IMR-90 (cell line): Measurements from ENCODE around the gene MCAM. TPM values are rescaled to one million over a fixed set of nuclear protein-coding genes. Genes with fewer than 3 reads are reported as not detected.
A peak's percentile ranks its signal among the peaks of the same experiment; 100 is the strongest.

Experiments
- ATAC-seq: fragments of 200-7000 bp; cut with Tn5 transposase; 2 replicates; pipeline ENCODE4 v1.9.1; 2020; ENCODE audit warnings: low read depth, mild to moderate bottlenecking, moderate library complexity
- BruUV-seq: library from RNA; stranded (reverse); fragments of 400-500 nt; replicated peaks from 2 replicates; lab custom pipeline; 2021; lab: Mats Ljungman, UMichigan
- CTCF ChIA-PET: fragments of 300-600 bp; formaldehyde crosslinking; extraction: SDS; loops from one replicate; lab custom pipeline; 2021; ENCODE audit warnings: antibody characterized with exemption; lab: Yijun Ruan, JAX
- POLR2A ChIA-PET: fragments of 300-600 bp; sonication (Branson Sonifier 250); formaldehyde crosslinking; loops from one replicate; lab custom pipeline; 2022; ENCODE audit warnings: antibody characterized with exemption; ENCODE audit not compliant: unreplicated experiment; lab: Charles Lee
- DNase-seq: peaks from one replicate; pipeline ENCODE4 v3.0.0; 2013
- H2AFZ ChIP-seq: replicated peaks from 2 replicates; pipeline ENCODE3; 2013; ENCODE audit warnings: low read length, mild to moderate bottlenecking; ENCODE audit not compliant: poor library complexity
- H2AK5ac ChIP-seq: 2 replicates; pipeline ENCODE4 v1.6.1; 2013; ENCODE audit warnings: low read depth, low read length, inconsistent platforms
- H2AK9ac ChIP-seq: replicated peaks from 2 replicates; pipeline ENCODE3; 2013; ENCODE audit warnings: mild to moderate bottlenecking, low read depth, low read length, moderate library complexity; ENCODE audit not compliant: poor library complexity
- H2BK120ac ChIP-seq: 2 replicates; pipeline ENCODE4 v1.6.1; 2013; ENCODE audit warnings: low read depth, low read length, inconsistent platforms
- H2BK15ac ChIP-seq: 3 replicates; pipeline ENCODE4 v1.6.1; 2013; ENCODE audit warnings: low read depth, low read length, inconsistent platforms
- H2BK20ac ChIP-seq: 2 replicates; pipeline ENCODE4 v1.6.1; 2013; ENCODE audit warnings: low read depth, mild to moderate bottlenecking, inconsistent platforms, low read length, moderate library complexity
- H2BK5ac ChIP-seq: 2 replicates; pipeline ENCODE4 v1.6.1; 2013; ENCODE audit warnings: mild to moderate bottlenecking, low read depth, low read length, inconsistent platforms; ENCODE audit not compliant: poor library complexity, severe bottlenecking
- H3K14ac ChIP-seq: replicated peaks from 2 replicates; pipeline ENCODE4 v1.6.1; 2013; ENCODE audit warnings: low read depth, low read length, inconsistent platforms
- H3K18ac ChIP-seq: 2 replicates; pipeline ENCODE4 v1.6.1; 2013; ENCODE audit warnings: low read depth, low read length, control low read depth
- H3K23ac ChIP-seq: 2 replicates; pipeline ENCODE4 v1.6.1; 2013; ENCODE audit warnings: low read depth, low read length, inconsistent platforms
- H3K27ac ChIP-seq: 2 replicates; pipeline ENCODE4 v1.5.1; 2013; ENCODE audit warnings: mild to moderate bottlenecking, control low read depth, low read length; ENCODE audit not compliant: insufficient read depth
- H3K27me3 ChIP-seq: 2 replicates; pipeline ENCODE4 v1.6.1; 2013; ENCODE audit warnings: low read length; ENCODE audit not compliant: control insufficient read depth, insufficient read depth
- H3K36me3 ChIP-seq: 2 replicates; pipeline ENCODE4 v1.6.1; 2013; ENCODE audit warnings: low read length, mixed read lengths; ENCODE audit not compliant: control insufficient read depth, insufficient read depth
- H3K4ac ChIP-seq: 2 replicates; pipeline ENCODE4 v1.6.1; 2013; ENCODE audit warnings: low read depth, low read length, inconsistent platforms
- H3K4me1 ChIP-seq: 2 replicates; pipeline ENCODE4 v1.6.1; 2013; ENCODE audit warnings: low read length, mixed read lengths; ENCODE audit not compliant: control insufficient read depth, insufficient read depth
- H3K4me2 ChIP-seq: 2 replicates; pipeline ENCODE4 v1.6.1; 2013; ENCODE audit warnings: low read depth, mild to moderate bottlenecking, control low read depth, low read length, moderate library complexity
- H3K4me3 ChIP-seq: 2 replicates; pipeline ENCODE4 v1.5.1; 2013; ENCODE audit warnings: low read depth, mild to moderate bottlenecking, control low read depth, low read length, moderate library complexity; ENCODE audit not compliant: insufficient read depth
- H3K56ac ChIP-seq: 2 replicates; pipeline ENCODE4 v1.6.1; 2013; ENCODE audit warnings: low read length, inconsistent platforms; ENCODE audit not compliant: insufficient read depth; ENCODE audit errors: extremely low read depth
- H3K79me1 ChIP-seq, 2 experiments: 2 replicates each; pipeline ENCODE4 v1.6.1; 2013; ENCODE audit warnings: low read length in 2 of 2, inconsistent platforms in 1 of 2, low read depth in 1 of 2
- H3K9ac ChIP-seq: 2 replicates; pipeline ENCODE4 v1.6.1; 2013; ENCODE audit warnings: low read depth, low read length, control low read depth
- H3K9me1 ChIP-seq: 2 replicates; pipeline ENCODE4 v1.6.1; 2013; ENCODE audit warnings: low read length, inconsistent platforms; ENCODE audit not compliant: insufficient read depth
- H3K9me3 ChIP-seq: 2 replicates; pipeline ENCODE4 v1.6.1; 2013; ENCODE audit warnings: low read length; ENCODE audit not compliant: control insufficient read depth, insufficient read depth
- H4K20me1 ChIP-seq: 2 replicates; pipeline ENCODE4 v1.6.1; 2013; ENCODE audit warnings: low read length, inconsistent platforms; ENCODE audit not compliant: insufficient read depth
- H4K5ac ChIP-seq: 2 replicates; pipeline ENCODE4 v1.6.1; 2013; ENCODE audit warnings: mild to moderate bottlenecking, low read depth, low read length, control low read depth
- H4K8ac ChIP-seq, 2 experiments: 2 replicates each; pipeline ENCODE4 v1.6.1; 2013; ENCODE audit warnings: low read depth in 2 of 2, low read length in 2 of 2, control low read depth in 1 of 2, inconsistent platforms in 1 of 2
- H4K91ac ChIP-seq: 2 replicates; pipeline ENCODE4 v1.6.1; 2013; ENCODE audit warnings: low read depth, low read length, inconsistent platforms; ENCODE audit not compliant: insufficient read depth
- CHD1 ChIP-seq: IDR thresholded peaks from 2 replicates; pipeline ENCODE4 v1.6.1; 2012; ENCODE audit warnings: low read depth, low read length, improper control_type of control experiment
- MAFK ChIP-seq: IDR thresholded peaks from 2 replicates; pipeline ENCODE4 v1.6.1; 2012; ENCODE audit warnings: low read depth, low read length, improper control_type of control experiment
- MXI1 ChIP-seq: IDR thresholded peaks from 2 replicates; pipeline ENCODE4 v1.6.1; 2012; ENCODE audit warnings: low read depth, mild to moderate bottlenecking, low read length, moderate library complexity, borderline replicate concordance
- POLR2A ChIP-seq: IDR thresholded peaks from 2 replicates; pipeline ENCODE4 v1.6.1; 2012; ENCODE audit warnings: mild to moderate bottlenecking, low read depth, low read length
- RAD21 ChIP-seq: IDR thresholded peaks from 2 replicates; pipeline ENCODE4 v1.6.1; 2012; ENCODE audit warnings: low read length, improper control_type of control experiment
- RCOR1 ChIP-seq: IDR thresholded peaks from 2 replicates; pipeline ENCODE4 v1.6.1; 2012; ENCODE audit warnings: mild to moderate bottlenecking, low read length, improper control_type of control experiment; ENCODE audit not compliant: insufficient replicate concordance
- RFX5 ChIP-seq: IDR thresholded peaks from 2 replicates; pipeline ENCODE4 v1.8.0; 2012; ENCODE audit warnings: low read depth, mild to moderate bottlenecking, low read length, moderate library complexity
- SMC3 ChIP-seq: fragments of 150-350 bp; IDR thresholded peaks from 2 replicates; pipeline ENCODE4 v1.6.1; 2016; ENCODE audit warnings: low read depth, mild to moderate bottlenecking, antibody characterized with exemption, low read length, moderate library complexity
- USF2 ChIP-seq: fragments of 150-350 bp; IDR thresholded peaks from 2 replicates; pipeline ENCODE4 v1.6.1; 2017; ENCODE audit warnings: mild to moderate bottlenecking, antibody characterized with exemption, low read length, low read depth
- WGBS, 2 experiments: methylation state at CpG; one replicate each; pipeline versions ENCODE4 v1.1.5 to v1.1.7; 2013; ENCODE audit warnings: missing lambda C conversion rate in 2 of 2; ENCODE audit not compliant: insufficient read length in 1 of 2; ENCODE audit errors: extremely low coverage in 2 of 2; 5-methylcytosine and 5-hydroxymethylcytosine counted together
- dilution Hi-C: fragments of 300-500 bp; cut with HindIII; formaldehyde crosslinking; loops from one replicate; pipeline ENCODE4 v1.14.3; 2018; ENCODE audit warnings: low sequenced_read_pairs; ENCODE audit not compliant: unreplicated experiment
- in situ Hi-C: fragments of 300-500 bp; cut with MboI; formaldehyde crosslinking; loops from 3 replicates; pipeline ENCODE4 v1.14.3; 2019; ENCODE audit warnings: low sequenced_read_pairs, inconsistent platforms, mixed read lengths
- intact Hi-C: fragments of 100-400 bp; cut with micrococcal nuclease; formaldehyde crosslinking; loops from 2 replicates; pipeline ENCODE4 v1.10.0; 2022
- polyA plus RNA-seq, 3 experiments: library from polyadenylated mRNA; depleted of rRNA; stranded (reverse); fragments of >200 nt; gene quantifications; 2 replicates each; pipeline ENCODE4 v1.2.3, GENCODE V29; 2012; ENCODE audit warnings: low replicate concordance in 1 of 3
- total RNA-seq: library from RNA; depleted of rRNA; stranded (reverse); fragments of >200 nt; gene quantifications from 2 replicates; pipeline ENCODE4 v1.2.3, GENCODE V29; 2012
- TF ChIP-seq, protein P1 (sequence below): fragments of 150-350 bp; IDR thresholded peaks from 2 replicates; pipeline ENCODE4 v1.6.1; 2016; ENCODE audit warnings: low read depth, mild to moderate bottlenecking, low read length, moderate library complexity, borderline replicate concordance

The MCAM gene
- total and polyA plus RNA-seq, 2 of the 4 experiments (the other 2 are of a cell fraction) = 95.1 to 131 TPM

GRCh38 chr11:119347242-119347641 is 30.3 kb upstream of the MCAM start:
- no TSS peak for BruUV-seq
- ChIA-PET CTCF (interaction anchor here (1.2 kb wide), 1 partner anchor 15 kb away, joined by 3 read pairs; no protein-coding TSS in a partner anchor), POLR2A (no interaction called here)
- no peak overlapping the region for H2BK20ac ChIP-seq
- no peaks in the 10 kb centered on the region for H3K36me3 ChIP-seq
- no peak overlapping the region for H3K27ac ChIP-seq
- no peak overlapping the region for H3K4ac ChIP-seq
- H2AK5ac ChIP-seq = no peak overlapping the region
- no peak overlapping the region for H4K5ac ChIP-seq
- H2BK5ac ChIP-seq = no peak overlapping the region
- no peak overlapping the region for H2BK120ac ChIP-seq
- H3K9me1 ChIP-seq = no peaks in the 10 kb centered on the region
- H4K20me1 ChIP-seq = no peaks in the 10 kb centered on the region
- dilution Hi-C loops (no loop called here), intact Hi-C loops (no loop called here), in situ Hi-C loops (no loop called here)
- H3K18ac ChIP-seq = no peak overlapping the region
- no peak for TF ChIP-seq CHD1
- no peak for TF ChIP-seq SMC3
- TF ChIP-seq USF2 = no peak
- no peak for TF ChIP-seq RFX5
- no peak for TF ChIP-seq RCOR1
- TF ChIP-seq, protein P1, sequence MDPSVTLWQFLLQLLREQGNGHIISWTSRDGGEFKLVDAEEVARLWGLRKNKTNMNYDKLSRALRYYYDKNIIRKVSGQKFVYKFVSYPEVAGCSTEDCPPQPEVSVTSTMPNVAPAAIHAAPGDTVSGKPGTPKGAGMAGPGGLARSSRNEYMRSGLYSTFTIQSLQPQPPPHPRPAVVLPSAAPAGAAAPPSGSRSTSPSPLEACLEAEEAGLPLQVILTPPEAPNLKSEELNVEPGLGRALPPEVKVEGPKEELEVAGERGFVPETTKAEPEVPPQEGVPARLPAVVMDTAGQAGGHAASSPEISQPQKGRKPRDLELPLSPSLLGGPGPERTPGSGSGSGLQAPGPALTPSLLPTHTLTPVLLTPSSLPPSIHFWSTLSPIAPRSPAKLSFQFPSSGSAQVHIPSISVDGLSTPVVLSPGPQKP = no peak
- no peak for TF ChIP-seq RAD21
- no peak for TF ChIP-seq MXI1
- TF ChIP-seq MAFK = no peak
- TF ChIP-seq POLR2A = no peak
- H2AFZ ChIP-seq = no peak overlapping the region
- H2BK15ac ChIP-seq = no peak overlapping the region
- H3K79me1 ChIP-seq = no peaks in the 10 kb centered on the region
- H3K9ac ChIP-seq = no peak overlapping the region
- no peak overlapping the region for H3K4me2 ChIP-seq
- H3K23ac ChIP-seq = no peak overlapping the region
- no peak overlapping the region for H4K91ac ChIP-seq
- H3K27me3 ChIP-seq = peaks cover 40% of the 10 kb centered on the region
- H3K4me1 ChIP-seq = no peaks in the 10 kb centered on the region
- H2AK9ac ChIP-seq = no peak overlapping the region
- DNase-seq (no peak), ATAC-seq (peak; percentile 75)
- no peak overlapping the region; the same call in 1 of the 2 replicates for H3K14ac ChIP-seq
- no peak overlapping the region for H3K4me3 ChIP-seq
- no peak overlapping the region for H4K8ac ChIP-seq
- no CpG with 5 or more reads among the region's 2 CpGs for WGBS, 2 experiments
- H3K56ac ChIP-seq = no peak overlapping the region
- H3K9me3 ChIP-seq = no peaks in the 10 kb centered on the region
